ENCODE measurements around the gene OR2S2.
"Not testable (repeated sequence)": the region's sequence is repeated elsewhere in the genome, so short reads cannot be mapped to it uniquely, and the experiment has no call there.

Gene OR2S2

GRCh38 chr9:35994959-35995358 lies 37.0 kb upstream of the OR2S2 start:
- H3K4ac ChIP-seq (ENCODE audit: low read length): no peak overlapping the region
- H3K4me2 ChIP-seq (ENCODE audit: insufficient read depth, low read length, poor library complexity, severe bottlenecking): no peak overlapping the region
- no peak overlapping the region for H3K4me3 ChIP-seq (ENCODE audit: low read length in 2 of 2)
- H3K27ac ChIP-seq (replicated peaks; ENCODE audit: low read length): no peak overlapping the region
- no peaks in the 10 kb centered on the region for H3K79me1 ChIP-seq (ENCODE audit: low read depth, low read length)
- no peak overlapping the region for H3K23ac ChIP-seq (ENCODE audit: low read depth, low read length, poor library complexity)
- H3K14ac ChIP-seq (ENCODE audit: low read length): no peak overlapping the region
- H2BK5ac ChIP-seq (ENCODE audit: low read length): no peak overlapping the region
- DNase-seq (ENCODE audit: low spot score): no peak
- no peak overlapping the region for H2BK12ac ChIP-seq (ENCODE audit: low read length)
- no peak overlapping the region for H2AFZ ChIP-seq (ENCODE audit: low read length)
- no peaks in the 10 kb centered on the region for H3K4me1 ChIP-seq (ENCODE audit: control insufficient read depth in 2 of 2, insufficient read depth in 1 of 2, low read depth in 1 of 2, low read length in 2 of 2)
- peaks cover 2% of the 10 kb centered on the region in 2 donors for H3K9me3 ChIP-seq (replicated peaks in 1 of 2; ENCODE audit: control insufficient read depth in 2 of 2, insufficient read depth in 1 of 2, low read depth in 1 of 2, low read length in 2 of 2)
- no peak overlapping the region for H3K9ac ChIP-seq (ENCODE audit: low read depth, low read length, poor library complexity)
- H4K91ac ChIP-seq (ENCODE audit: low read depth, low read length, poor library complexity): no peak overlapping the region
- H2AK5ac ChIP-seq (ENCODE audit: low read depth, low read length): no peak overlapping the region
- no peak overlapping the region for H2BK15ac ChIP-seq (ENCODE audit: low read length)
- H3K18ac ChIP-seq (ENCODE audit: low read length): no peak overlapping the region
- peaks cover 0 to 4% (median 0%) of the 10 kb centered on the region in 3 experiments for H3K27me3 ChIP-seq (ENCODE audit: control insufficient read depth in 3 of 3, insufficient read depth in 3 of 3, low read depth in 1 of 3, low read length in 3 of 3)
- H2BK120ac ChIP-seq (ENCODE audit: low read depth, low read length): no peak overlapping the region
- H4K8ac ChIP-seq (ENCODE audit: low read depth, low read length): no peak overlapping the region
- no peaks in the 10 kb centered on the region for H3K36me3 ChIP-seq (replicated peaks in 1 of 2; ENCODE audit: control insufficient read depth in 2 of 2, insufficient read depth in 2 of 2, low read length in 2 of 2)
- no CpG with 5 or more reads among the region's 2 CpGs for WGBS, 2 donors (ENCODE audit: extremely low coverage in 2 of 2, insufficient read length in 2 of 2, insufficient replicate concordance in 1 of 2)

DNA sequence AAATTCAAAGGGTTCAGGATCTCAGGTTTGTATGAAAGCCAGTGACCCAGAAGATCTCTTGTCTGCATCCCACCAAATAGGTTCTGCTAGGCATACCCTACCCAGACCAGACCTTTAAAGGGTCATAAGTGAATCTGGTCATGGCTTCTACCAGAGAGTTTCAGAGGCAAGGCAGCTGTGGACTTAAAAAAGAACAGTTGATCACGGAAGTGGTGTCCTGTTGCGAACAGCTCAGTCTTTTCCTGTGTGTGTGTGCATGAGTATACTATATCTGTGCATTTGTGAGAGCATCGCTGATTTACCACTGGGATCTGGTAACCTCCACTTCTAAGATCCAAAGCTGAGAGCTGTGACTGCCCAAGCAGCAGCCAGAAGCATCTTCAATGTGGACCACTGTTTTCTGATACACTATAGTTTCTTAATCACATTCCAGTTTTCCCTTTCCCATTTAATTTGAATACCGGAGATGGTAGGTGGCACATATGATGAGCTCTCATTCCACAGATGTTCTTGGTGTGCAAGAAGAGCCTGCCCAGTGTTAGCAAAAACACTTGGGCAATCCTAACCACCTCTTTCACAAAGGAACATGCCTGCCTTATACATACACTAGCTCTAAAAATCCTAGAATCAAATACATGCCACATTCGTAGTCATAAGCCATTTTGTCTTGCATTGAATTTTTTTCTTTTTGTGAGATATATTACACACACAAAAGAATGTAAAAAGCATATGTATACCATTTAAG lies 36.2 kb upstream of the OR2S2 start:
- H2BK15ac ChIP-seq (ENCODE audit: low read length): no peak overlapping the region

GRCh38 chr9:35993136-35993535 lies 35.2 kb upstream of the OR2S2 start:
- H4K8ac ChIP-seq (ENCODE audit: low read depth, low read length); H2BK120ac ChIP-seq (ENCODE audit: low read depth, low read length); H3K27ac ChIP-seq (replicated peaks; ENCODE audit: low read length); H2AFZ ChIP-seq (ENCODE audit: low read length); H3K27me3 ChIP-seq (ENCODE audit: control insufficient read depth in 3 of 3, insufficient read depth in 3 of 3, low read depth in 1 of 3, low read length in 3 of 3); H3K18ac ChIP-seq (ENCODE audit: low read length); H3K4me2 ChIP-seq (ENCODE audit: insufficient read depth, low read length, poor library complexity, severe bottlenecking); H3K36me3 ChIP-seq (replicated peaks in 1 of 2; ENCODE audit: control insufficient read depth in 2 of 2, insufficient read depth in 2 of 2, low read length in 2 of 2); H3K79me1 ChIP-seq (ENCODE audit: low read depth, low read length); H3K9ac ChIP-seq (ENCODE audit: low read depth, low read length, poor library complexity); H3K14ac ChIP-seq (ENCODE audit: low read length); DNase-seq (ENCODE audit: low spot score); H3K23ac ChIP-seq (ENCODE audit: low read depth, low read length, poor library complexity); H2BK5ac ChIP-seq (ENCODE audit: low read length); H2AK5ac ChIP-seq (ENCODE audit: low read depth, low read length); H2BK12ac ChIP-seq (ENCODE audit: low read length); H3K4me1 ChIP-seq (ENCODE audit: control insufficient read depth in 2 of 2, insufficient read depth in 1 of 2, low read depth in 1 of 2, low read length in 2 of 2); H3K4ac ChIP-seq (ENCODE audit: low read length); H2BK15ac ChIP-seq (ENCODE audit: low read length); H3K9me3 ChIP-seq (replicated peaks in 1 of 2; ENCODE audit: control insufficient read depth in 2 of 2, insufficient read depth in 1 of 2, low read depth in 1 of 2, low read length in 2 of 2); H3K4me3 ChIP-seq (ENCODE audit: low read length in 2 of 2); H4K91ac ChIP-seq (ENCODE audit: low read depth, low read length, poor library complexity): not testable (repeated sequence)
- WGBS, 2 donors (ENCODE audit: extremely low coverage in 2 of 2, insufficient read length in 2 of 2, insufficient replicate concordance in 1 of 2): no CpG with 5 or more reads among the region's 3 CpGs

More for the DNA sequence above, 36.2 kb upstream of the OR2S2 start:
- H3K4me2 ChIP-seq (ENCODE audit: insufficient read depth, low read length, poor library complexity, severe bottlenecking): no peak overlapping the region
- H3K23ac ChIP-seq (ENCODE audit: low read depth, low read length, poor library complexity): no peak overlapping the region
- no peak overlapping the region for H4K8ac ChIP-seq (ENCODE audit: low read depth, low read length)
- WGBS, 2 donors (ENCODE audit: extremely low coverage in 2 of 2, insufficient read length in 2 of 2, insufficient replicate concordance in 1 of 2): no CpG with 5 or more reads among the region's 5 CpGs
- no peak overlapping the region for H3K14ac ChIP-seq (ENCODE audit: low read length)
- H3K4me1 ChIP-seq (ENCODE audit: control insufficient read depth in 2 of 2, insufficient read depth in 1 of 2, low read depth in 1 of 2, low read length in 2 of 2): no peaks in the 10 kb centered on the region
- DNase-seq (ENCODE audit: low spot score): no peak
- H3K18ac ChIP-seq (ENCODE audit: low read length): no peak overlapping the region
- H3K9ac ChIP-seq (ENCODE audit: low read depth, low read length, poor library complexity): no peak overlapping the region
- H2BK12ac ChIP-seq (ENCODE audit: low read length): no peak overlapping the region
- H2BK120ac ChIP-seq (ENCODE audit: low read depth, low read length): no peak overlapping the region
- no peak overlapping the region for H3K27ac ChIP-seq (replicated peaks; ENCODE audit: low read length)
- no peak overlapping the region for H4K91ac ChIP-seq (ENCODE audit: low read depth, low read length, poor library complexity)
- no peaks in the 10 kb centered on the region for H3K79me1 ChIP-seq (ENCODE audit: low read depth, low read length)
- H2AK5ac ChIP-seq (ENCODE audit: low read depth, low read length): no peak overlapping the region
- no peak overlapping the region for H3K4ac ChIP-seq (ENCODE audit: low read length)
- peaks cover 2% of the 10 kb centered on the region in 2 donors for H3K9me3 ChIP-seq (replicated peaks in 1 of 2; ENCODE audit: control insufficient read depth in 2 of 2, insufficient read depth in 1 of 2, low read depth in 1 of 2, low read length in 2 of 2)
- no peak overlapping the region for H2AFZ ChIP-seq (ENCODE audit: low read length)
- no peak overlapping the region for H2BK5ac ChIP-seq (ENCODE audit: low read length)
- H3K4me3 ChIP-seq (ENCODE audit: low read length in 2 of 2): no peak overlapping the region
- H3K36me3 ChIP-seq (replicated peaks in 1 of 2; ENCODE audit: control insufficient read depth in 2 of 2, insufficient read depth in 2 of 2, low read length in 2 of 2): no peaks in the 10 kb centered on the region
- H3K27me3 ChIP-seq (ENCODE audit: control insufficient read depth in 3 of 3, insufficient read depth in 3 of 3, low read depth in 1 of 3, low read length in 3 of 3): peaks cover 0 to 4% (median 0%) of the 10 kb centered on the region in 3 experiments

- Histone ChIP-seq H2BK5ac (ENCODE audit: low read length) (no peak overlapping the region), H4K8ac (ENCODE audit: low read depth, low read length) (no peak overlapping the region), H3K27ac (replicated peaks; ENCODE audit: low read length) (no peak overlapping the region), H3K79me1 (ENCODE audit: low read depth, low read length) (no peaks in the 10 kb centered on the region), H3K14ac (ENCODE audit: low read length) (no peak overlapping the region), H2BK120ac (ENCODE audit: low read depth, low read length) (no peak overlapping the region), H2AFZ (ENCODE audit: low read length) (no peak overlapping the region), H3K9ac (ENCODE audit: low read depth, low read length, poor library complexity) (no peak overlapping the region), H3K4me2 (ENCODE audit: insufficient read depth, low read length, poor library complexity, severe bottlenecking) (no peak overlapping the region), H3K9me3 (replicated peaks in 1 of 2; ENCODE audit: control insufficient read depth in 2 of 2, insufficient read depth in 1 of 2, low read depth in 1 of 2, low read length in 2 of 2) (no peaks in the 10 kb centered on the region), H2BK12ac (ENCODE audit: low read length) (no peak overlapping the region), H4K91ac (ENCODE audit: low read depth, low read length, poor library complexity) (no peak overlapping the region), H3K4ac (ENCODE audit: low read length) (no peak overlapping the region), H3K27me3 (ENCODE audit: control insufficient read depth in 3 of 3, insufficient read depth in 3 of 3, low read depth in 1 of 3, low read length in 3 of 3) (peaks cover 0 to 5% (median 0%) of the 10 kb centered on the region in 3 experiments), H3K4me1 (ENCODE audit: control insufficient read depth in 2 of 2, insufficient read depth in 1 of 2, low read depth in 1 of 2, low read length in 2 of 2) (no peaks in the 10 kb centered on the region), H2BK15ac (ENCODE audit: low read length) (no peak overlapping the region), H3K4me3 (ENCODE audit: low read length in 2 of 2) (no peak overlapping the region), H3K23ac (ENCODE audit: low read depth, low read length, poor library complexity) (no peak overlapping the region), H2AK5ac (ENCODE audit: low read depth, low read length) (no peak overlapping the region), H3K18ac (ENCODE audit: low read length) (no peak overlapping the region), H3K36me3 (replicated peaks in 1 of 2; ENCODE audit: control insufficient read depth in 2 of 2, insufficient read depth in 2 of 2, low read length in 2 of 2) (no peaks in the 10 kb centered on the region)
- WGBS, 2 donors (ENCODE audit: extremely low coverage in 2 of 2, insufficient read length in 2 of 2, insufficient replicate concordance in 1 of 2): no CpG with 5 or more reads among the region's 3 CpGs
- no peak for DNase-seq (ENCODE audit: low spot score)
These were observed 32.2 kb upstream of the OR2S2 start for GRCh38 chr9:35990155-35990554.
